Measurements from ENCODE around the gene SLC15A4. TPM values are rescaled to one million over a fixed set of nuclear protein-coding genes. Genes with fewer than 3 reads are reported as not detected.
A peak's percentile ranks its signal among the peaks of the same experiment; 100 is the strongest.

Gene SLC15A4
- total RNA-seq, 3 donors from 2014 or later: 38.6 to 64.7 (median 41.0) TPM

DNA sequence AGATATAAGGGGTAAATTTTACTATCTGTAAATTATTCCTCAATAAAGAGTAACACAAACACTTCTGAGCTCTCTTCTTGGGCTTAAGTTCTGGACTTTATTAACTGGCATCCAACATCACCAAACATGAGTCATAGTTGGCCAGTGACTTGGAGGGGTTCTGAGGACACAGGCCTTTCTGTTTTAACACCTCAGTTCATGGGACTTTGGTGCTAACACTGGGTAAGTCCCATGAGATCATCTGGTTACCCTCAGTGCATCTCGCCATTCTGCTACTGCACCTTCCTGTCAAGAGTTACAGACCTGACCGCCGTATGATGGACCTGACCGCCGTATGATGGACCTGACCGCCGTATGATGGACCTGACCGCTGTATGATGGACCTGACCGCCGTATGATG, 9.9 kb downstream of the SLC15A4 start:
- H3K4me1 ChIP-seq: no peaks in the 10 kb centered on the region
- peak overlapping the region in 1 of 2 donors; percentile 80 for H3K27ac ChIP-seq
- no peak overlapping the region for H3K4me3 ChIP-seq
- no peaks in the 10 kb centered on the region for H3K9me3 ChIP-seq
- H3K27me3 ChIP-seq: no peaks in the 10 kb centered on the region
- no peak for DNase-seq (ENCODE audit: low spot score in 2 of 2)
- intact Hi-C loops (cut with DNase I; ENCODE audit: low total_unique reads): no loop called here
- H3K36me3 ChIP-seq: no peaks in the 10 kb centered on the region
- no peak for TF ChIP-seq POLR2AphosphoS5 (IDR thresholded peaks at IDR 0.05)
- no peak for TF ChIP-seq POLR2A (IDR thresholded peaks at IDR 0.05)
- TF ChIP-seq, protein P1, sequence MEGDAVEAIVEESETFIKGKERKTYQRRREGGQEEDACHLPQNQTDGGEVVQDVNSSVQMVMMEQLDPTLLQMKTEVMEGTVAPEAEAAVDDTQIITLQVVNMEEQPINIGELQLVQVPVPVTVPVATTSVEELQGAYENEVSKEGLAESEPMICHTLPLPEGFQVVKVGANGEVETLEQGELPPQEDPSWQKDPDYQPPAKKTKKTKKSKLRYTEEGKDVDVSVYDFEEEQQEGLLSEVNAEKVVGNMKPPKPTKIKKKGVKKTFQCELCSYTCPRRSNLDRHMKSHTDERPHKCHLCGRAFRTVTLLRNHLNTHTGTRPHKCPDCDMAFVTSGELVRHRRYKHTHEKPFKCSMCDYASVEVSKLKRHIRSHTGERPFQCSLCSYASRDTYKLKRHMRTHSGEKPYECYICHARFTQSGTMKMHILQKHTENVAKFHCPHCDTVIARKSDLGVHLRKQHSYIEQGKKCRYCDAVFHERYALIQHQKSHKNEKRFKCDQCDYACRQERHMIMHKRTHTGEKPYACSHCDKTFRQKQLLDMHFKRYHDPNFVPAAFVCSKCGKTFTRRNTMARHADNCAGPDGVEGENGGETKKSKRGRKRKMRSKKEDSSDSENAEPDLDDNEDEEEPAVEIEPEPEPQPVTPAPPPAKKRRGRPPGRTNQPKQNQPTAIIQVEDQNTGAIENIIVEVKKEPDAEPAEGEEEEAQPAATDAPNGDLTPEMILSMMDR (IDR thresholded peaks at IDR 0.05): no peak

DNA sequence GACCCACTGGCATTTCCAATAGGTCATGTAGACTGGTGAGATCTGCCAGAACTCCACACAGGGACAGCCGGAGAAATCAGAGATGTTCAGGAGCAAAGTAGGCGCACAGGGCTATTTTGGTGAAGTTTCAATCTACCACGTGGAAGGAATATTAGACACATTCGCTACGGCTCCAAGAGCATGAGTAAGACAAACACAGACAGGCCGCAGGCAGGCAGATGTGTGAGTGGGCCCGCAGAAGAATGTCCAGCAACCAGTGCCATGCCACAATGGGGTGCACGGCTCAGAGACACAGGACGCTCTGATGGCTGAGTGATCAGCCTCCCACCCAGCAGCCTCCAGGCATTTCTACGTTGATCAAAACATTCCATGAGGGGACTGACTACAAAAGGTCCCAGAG, 10.4 kb downstream of the SLC15A4 start:
- TF ChIP-seq, protein P1 (IDR thresholded peaks at IDR 0.05): no peak
- TF ChIP-seq POLR2A (IDR thresholded peaks at IDR 0.05): no peak
- Histone ChIP-seq H3K27ac (peak overlapping the region in 1 of 2 donors; percentile 80), H3K4me1 (no peaks in the 10 kb centered on the region), H3K36me3 (no peaks in the 10 kb centered on the region), H3K4me3 (no peak overlapping the region), H3K9me3 (no peaks in the 10 kb centered on the region), H3K27me3 (no peaks in the 10 kb centered on the region)
- intact Hi-C loops (cut with DNase I; ENCODE audit: low total_unique reads): no loop called here
- DNase-seq (ENCODE audit: low spot score in 2 of 2): no peak

DNA sequence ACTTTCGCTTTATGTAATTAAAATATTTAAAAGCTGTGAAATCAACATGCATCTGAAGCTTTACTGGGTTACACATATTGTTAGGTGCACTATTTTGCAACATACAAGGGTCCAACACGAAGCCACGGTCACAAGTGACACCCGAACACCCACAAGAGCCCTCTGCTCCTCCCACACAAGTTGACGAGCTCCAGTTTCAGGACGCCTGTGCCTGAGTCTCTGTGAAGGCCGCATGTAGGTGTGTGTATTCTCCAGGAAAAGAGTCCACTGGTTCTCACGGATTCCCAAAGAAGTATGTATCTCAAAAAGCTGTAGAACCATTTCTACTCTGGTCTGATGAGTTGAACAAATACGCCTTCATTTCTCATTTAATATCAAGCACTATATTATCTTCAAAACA, 12.0 kb downstream of the SLC15A4 start:
- no peaks in the 10 kb centered on the region for H3K9me3 ChIP-seq
- DNase-seq (ENCODE audit: low spot score in 2 of 2): no peak
- peak overlapping the region; percentile 42 to 77 for H3K27ac ChIP-seq
- H3K36me3 ChIP-seq: no peaks in the 10 kb centered on the region
- no peak overlapping the region for H3K4me3 ChIP-seq
- H3K27me3 ChIP-seq: no peaks in the 10 kb centered on the region
- no peaks in the 10 kb centered on the region for H3K4me1 ChIP-seq
- intact Hi-C loops (cut with DNase I; ENCODE audit: low total_unique reads): no loop called here
- no peak for TF ChIP-seq POLR2A (IDR thresholded peaks at IDR 0.05)
- TF ChIP-seq, protein P1 (IDR thresholded peaks at IDR 0.05): no peak
- TF ChIP-seq POLR2AphosphoS5 (IDR thresholded peaks at IDR 0.05): no peak

DNA sequence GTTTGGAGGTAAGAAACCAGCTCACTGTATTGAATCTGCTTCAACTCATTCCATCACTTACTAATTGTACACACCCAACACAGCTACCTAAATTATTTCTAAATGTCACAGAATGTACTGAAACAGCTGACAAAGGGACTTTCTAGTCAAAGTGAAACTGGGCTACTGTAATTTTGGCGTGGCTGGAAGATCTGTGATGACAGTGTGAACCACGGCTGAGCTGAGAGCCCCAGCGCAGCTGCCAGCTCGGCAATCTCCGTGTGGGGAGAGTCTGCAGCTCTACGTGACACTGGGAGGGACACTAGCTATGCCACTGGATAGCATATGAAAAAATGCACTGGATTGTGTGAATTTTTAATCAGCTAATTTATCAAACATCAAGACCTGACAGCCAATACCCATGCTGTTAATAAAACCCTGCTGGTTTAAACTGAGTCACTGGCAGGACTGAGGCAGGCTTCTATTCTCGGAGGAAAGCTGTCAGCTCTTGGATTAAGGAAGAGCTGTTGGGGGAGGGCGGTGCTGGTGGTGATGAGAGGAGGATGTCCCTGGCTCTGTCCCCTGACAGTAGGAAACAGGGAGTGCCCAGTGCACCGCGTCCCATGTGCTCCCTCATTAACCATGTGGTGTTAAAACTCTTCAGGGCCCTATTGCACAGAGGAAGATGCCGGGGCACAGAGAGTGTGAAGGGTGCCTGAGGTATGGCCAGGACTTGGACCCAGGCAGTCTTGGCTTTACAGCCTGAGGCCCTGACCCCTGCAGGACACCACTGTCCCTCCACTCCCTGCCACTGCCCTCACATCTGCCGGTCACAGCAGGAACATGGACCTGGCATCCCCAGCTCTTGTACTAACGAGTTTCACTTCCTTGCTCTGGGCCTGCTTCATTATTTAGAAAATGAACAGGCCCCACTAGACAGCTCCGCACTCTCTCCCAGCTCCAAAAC, 13.3 kb downstream of the SLC15A4 start:
- DNase-seq (ENCODE audit: low spot score in 2 of 2): no peak
- Histone ChIP-seq H3K27me3 (no peaks in the 10 kb centered on the region), H3K9me3 (no peaks in the 10 kb centered on the region), H3K36me3 (no peaks in the 10 kb centered on the region), H3K27ac (peak overlapping the region; percentile 48 to 77), H3K4me3 (peak overlapping the region in 1 of 3 donors; percentile 36), H3K4me1 (no peaks in the 10 kb centered on the region)
- intact Hi-C loops (cut with DNase I; ENCODE audit: low total_unique reads): no loop called here
- TF ChIP-seq, protein P1 (IDR thresholded peaks at IDR 0.05): no peak
- TF ChIP-seq POLR2AphosphoS5 (IDR thresholded peaks at IDR 0.05): no peak
- no peak for TF ChIP-seq POLR2A (IDR thresholded peaks at IDR 0.05)

DNA sequence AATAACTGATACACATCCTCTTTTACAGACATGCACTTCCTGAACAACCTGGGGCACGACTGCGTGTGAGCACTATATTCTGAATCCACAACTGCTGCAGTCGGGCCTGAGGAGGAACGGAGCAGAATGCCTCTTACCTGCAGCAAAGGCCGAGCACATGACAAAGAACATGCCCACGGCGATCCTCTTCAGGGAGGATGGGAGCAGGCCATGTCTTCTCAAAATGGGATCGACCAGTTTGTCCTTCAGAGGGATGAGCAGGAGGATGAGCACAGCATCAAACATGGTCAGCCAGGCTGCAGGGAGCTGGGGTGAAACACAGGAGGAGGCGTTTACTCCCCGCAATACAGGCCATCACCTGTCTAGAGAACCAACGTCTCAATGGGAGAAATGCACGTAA, 15.1 kb downstream of the SLC15A4 start:
- H3K36me3 ChIP-seq: no peaks in the 10 kb centered on the region

More for the DNA sequence above, 15.1 kb downstream of the SLC15A4 start:
- no peak for DNase-seq (ENCODE audit: low spot score in 2 of 2)
- H3K4me1 ChIP-seq: no peaks in the 10 kb centered on the region
- TF ChIP-seq POLR2AphosphoS5 (IDR thresholded peaks at IDR 0.05) (no peak), POLR2A (IDR thresholded peaks at IDR 0.05) (no peak)
- TF ChIP-seq, protein P1 (IDR thresholded peaks at IDR 0.05): no peak
- peaks cover 0 to 5% of the 10 kb centered on the region in 2 donors for H3K9me3 ChIP-seq
- intact Hi-C loops (cut with DNase I; ENCODE audit: low total_unique reads): no loop called here
- H3K4me3 ChIP-seq: no peak overlapping the region
- no peak overlapping the region for H3K27ac ChIP-seq
- H3K27me3 ChIP-seq: no peaks in the 10 kb centered on the region

Data from breast epithelium (tissue), 4 donors.